Type B pancreatic cell (in vitro differentiated cells): ENCODE results near the gene MPPED2. TPM values are rescaled to one million over a fixed set of nuclear protein-coding genes. Genes with fewer than 3 reads are reported as not detected.

Experiments used
- DNase-seq: peaks from one replicate; pipeline ENCODE4 v3.0.0; 2021; ENCODE audit warnings: mixed read lengths; ENCODE audit not compliant: unreplicated experiment; ENCODE audit errors: extremely low spot score
- H3K27ac Mint-ChIP-seq: 2 replicates; pipeline ENCODE4 v1.8.0; 2021; ENCODE audit warnings: mild to moderate bottlenecking, mixed read lengths
- H3K27me3 Mint-ChIP-seq: 2 replicates; pipeline ENCODE4 v1.8.0; 2021; ENCODE audit warnings: mixed read lengths
- H3K36me3 Mint-ChIP-seq: 2 replicates; pipeline ENCODE4 v1.8.0; 2021; ENCODE audit warnings: mixed read lengths
- H3K4me1 Mint-ChIP-seq: one replicate; pipeline ENCODE4 v1.8.0; 2021; ENCODE audit warnings: mixed read lengths; ENCODE audit not compliant: unreplicated experiment
- H3K4me3 Mint-ChIP-seq: 2 replicates; pipeline ENCODE4 v1.8.0; 2021; ENCODE audit warnings: mild to moderate bottlenecking, mixed read lengths
- H3K9me3 Mint-ChIP-seq: 2 replicates; pipeline ENCODE4 v1.8.0; 2021; ENCODE audit warnings: mixed read lengths
- total RNA-seq: library from RNA; stranded (reverse); gene quantifications from 2 replicates; pipeline ENCODE4 v1.2.1, GENCODE V29; 2021; ENCODE audit warnings: low replicate concordance
- TF ChIP-seq, protein P1 (sequence below): fragments of 200-600 bp; sonication (generic); conservative IDR thresholded peaks from 2 replicates; pipeline ENCODE4 v1.5.0; 2021; ENCODE audit warnings: antibody characterized with exemption, mild to moderate bottlenecking

MPPED2 gene
- total RNA-seq, 1 donor from 2014 or later = 63.9 TPM

- Mint-ChIP-seq H3K36me3 (peaks cover 12% of the 10 kb centered on the region), H3K27me3 (no peaks in the 10 kb centered on the region), H3K27ac (no peak overlapping the region), H3K4me1 (peaks cover 59% of the 10 kb centered on the region), H3K9me3 (no peaks in the 10 kb centered on the region), H3K4me3 (peak overlapping the region; percentile 5)
- TF ChIP-seq, protein P1, sequence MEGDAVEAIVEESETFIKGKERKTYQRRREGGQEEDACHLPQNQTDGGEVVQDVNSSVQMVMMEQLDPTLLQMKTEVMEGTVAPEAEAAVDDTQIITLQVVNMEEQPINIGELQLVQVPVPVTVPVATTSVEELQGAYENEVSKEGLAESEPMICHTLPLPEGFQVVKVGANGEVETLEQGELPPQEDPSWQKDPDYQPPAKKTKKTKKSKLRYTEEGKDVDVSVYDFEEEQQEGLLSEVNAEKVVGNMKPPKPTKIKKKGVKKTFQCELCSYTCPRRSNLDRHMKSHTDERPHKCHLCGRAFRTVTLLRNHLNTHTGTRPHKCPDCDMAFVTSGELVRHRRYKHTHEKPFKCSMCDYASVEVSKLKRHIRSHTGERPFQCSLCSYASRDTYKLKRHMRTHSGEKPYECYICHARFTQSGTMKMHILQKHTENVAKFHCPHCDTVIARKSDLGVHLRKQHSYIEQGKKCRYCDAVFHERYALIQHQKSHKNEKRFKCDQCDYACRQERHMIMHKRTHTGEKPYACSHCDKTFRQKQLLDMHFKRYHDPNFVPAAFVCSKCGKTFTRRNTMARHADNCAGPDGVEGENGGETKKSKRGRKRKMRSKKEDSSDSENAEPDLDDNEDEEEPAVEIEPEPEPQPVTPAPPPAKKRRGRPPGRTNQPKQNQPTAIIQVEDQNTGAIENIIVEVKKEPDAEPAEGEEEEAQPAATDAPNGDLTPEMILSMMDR = no peak
- no peak for DNase-seq
These were observed 63.5 kb downstream of the MPPED2 start for GRCh38 chr11:30522536-30523243.

GRCh38 chr11:30521297-30522071 lies 64.7 kb downstream of the MPPED2 start:
- H3K4me3 Mint-ChIP-seq = peak overlapping the region; percentile 29
- H3K27ac Mint-ChIP-seq = peak overlapping the region; percentile 4
- H3K27me3 Mint-ChIP-seq = no peaks in the 10 kb centered on the region
- TF ChIP-seq, protein P1 = no peak
- H3K9me3 Mint-ChIP-seq = no peaks in the 10 kb centered on the region
- peaks cover 7% of the 10 kb centered on the region for H3K36me3 Mint-ChIP-seq
- DNase-seq = no peak
- peaks cover 62% of the 10 kb centered on the region for H3K4me1 Mint-ChIP-seq

DNA sequence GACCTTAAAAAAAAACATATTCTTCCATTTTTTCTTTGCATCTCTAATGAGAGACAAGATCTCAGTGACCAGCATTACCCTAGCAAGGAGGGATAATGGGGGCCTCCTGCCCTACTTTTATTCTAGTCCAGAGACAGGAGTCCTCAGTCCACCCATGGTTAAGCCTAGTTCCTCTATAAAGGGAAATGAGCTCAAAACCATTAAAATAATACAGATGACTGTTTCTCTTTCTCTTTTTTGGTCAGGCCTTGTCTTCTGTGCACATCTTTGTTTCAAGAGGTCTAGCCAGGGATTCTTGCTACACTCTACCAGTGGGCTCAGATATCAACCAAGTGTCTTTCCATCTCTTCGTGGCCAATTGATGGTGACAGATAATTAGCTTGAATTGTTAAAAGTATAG lies 73.1 kb downstream of the MPPED2 start:
- peaks cover 39% of the 10 kb centered on the region for H3K4me1 Mint-ChIP-seq
- H3K27ac Mint-ChIP-seq = no peak overlapping the region
- no peaks in the 10 kb centered on the region for H3K9me3 Mint-ChIP-seq
- H3K27me3 Mint-ChIP-seq = no peaks in the 10 kb centered on the region
- no peak for DNase-seq
- H3K36me3 Mint-ChIP-seq = peaks cover 9% of the 10 kb centered on the region
- no peak overlapping the region for H3K4me3 Mint-ChIP-seq
- TF ChIP-seq, protein P1 = no peak

DNA sequence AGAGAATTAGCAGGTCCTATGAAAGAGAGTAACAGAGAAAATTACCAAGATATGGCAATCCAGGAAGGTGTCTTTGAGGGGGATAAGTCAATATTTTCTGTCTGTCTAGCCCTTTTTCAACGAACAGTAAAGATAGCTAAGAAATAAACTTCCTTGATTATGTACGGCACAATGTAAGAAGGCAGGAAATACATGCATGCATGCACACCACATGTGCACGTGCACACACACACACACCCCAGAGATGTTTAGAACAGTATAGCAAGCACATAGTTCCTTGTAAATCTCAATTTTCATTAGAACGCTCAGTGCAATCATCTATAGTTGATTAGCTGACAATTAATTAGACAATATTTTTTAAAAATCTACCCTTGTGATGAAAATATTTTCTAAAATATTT lies 74.7 kb downstream of the MPPED2 start:
- H3K27ac Mint-ChIP-seq = no peak overlapping the region
- H3K27me3 Mint-ChIP-seq = no peaks in the 10 kb centered on the region
- peaks cover 9% of the 10 kb centered on the region for H3K36me3 Mint-ChIP-seq
- no peaks in the 10 kb centered on the region for H3K9me3 Mint-ChIP-seq
- no peak for DNase-seq
- peaks cover 25% of the 10 kb centered on the region for H3K4me1 Mint-ChIP-seq
- no peak overlapping the region for H3K4me3 Mint-ChIP-seq
- TF ChIP-seq, protein P1 = no peak

- DNase-seq = no peak
- Mint-ChIP-seq H3K4me1 (peaks cover 22% of the 10 kb centered on the region), H3K27ac (no peak overlapping the region), H3K36me3 (peaks cover 9% of the 10 kb centered on the region), H3K9me3 (no peaks in the 10 kb centered on the region), H3K4me3 (no peak overlapping the region), H3K27me3 (no peaks in the 10 kb centered on the region)
- TF ChIP-seq, protein P1 = no peak
These were observed 75.4 kb downstream of the MPPED2 start for GRCh38 chr11:30510750-30511149.
